Hematopoietic multipotent progenitor cell treated with erythropoietin and hydrocortisone succinate and interleukin-3 and kit ligand, for 17 days (in vitro differentiated cells): ENCODE data around the gene GCK.
A peak's percentile ranks its signal among the peaks of the same experiment; 100 is the strongest.
"Not testable (repeated sequence)": the region's sequence is repeated elsewhere in the genome, so short reads cannot be mapped to it uniquely, and the experiment has no call there.

Experiments used
- DNase-seq: peaks from one replicate; pipeline ENCODE4 v3.0.0-alpha.2; 2015; ENCODE audit warnings: low spot score

GCK gene

DNA sequence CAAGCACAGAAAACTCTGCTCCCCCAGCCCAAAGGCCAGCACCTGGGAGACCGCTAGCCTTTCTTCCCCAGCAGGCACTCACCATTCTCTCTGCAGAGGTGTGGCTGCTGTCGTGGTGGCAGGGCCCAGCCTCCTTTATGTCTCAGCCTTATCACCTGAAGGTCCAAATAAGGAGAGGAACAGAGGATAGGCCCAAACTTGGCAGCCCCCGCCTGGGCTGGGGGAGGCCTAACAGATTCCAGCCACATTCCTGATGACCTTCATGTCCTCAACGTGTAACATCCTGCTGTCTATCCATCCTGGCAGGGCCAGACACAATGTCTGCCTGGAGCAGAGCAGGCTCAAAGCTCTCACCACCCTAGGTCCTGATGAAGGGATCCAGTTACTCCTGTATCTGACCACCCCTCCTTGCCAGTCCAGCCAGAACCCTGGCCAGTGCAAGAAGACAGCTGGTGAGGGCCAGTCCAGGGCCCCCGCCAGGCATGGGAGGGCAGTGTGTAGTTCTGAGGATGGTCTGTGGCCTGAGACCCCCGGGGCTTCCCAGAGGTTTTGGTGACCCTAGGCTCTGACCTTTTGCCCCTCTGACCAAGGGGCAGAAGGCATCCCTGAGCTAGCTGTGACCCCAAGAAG lies 47.9 kb downstream of the GCK start, which contains the start of gene MYL7:
Gene MYL7 (minus strand): TSS at position 112 of the 630 bp plus-strand sequence. CDS start 27 bp downstream, at position 85.
- DNase-seq = no peak

GRCh38 chr7:44140341-44140740 lies 48.9 kb downstream of the GCK start:
- DNase-seq = no peak

GRCh38 chr7:44139311-44140010 lies 49.8 kb downstream of the GCK start:
- DNase-seq = no peak

GRCh38 chr7:44138698-44139097 lies 50.5 kb downstream of the GCK start:
- no peak for DNase-seq

DNA sequence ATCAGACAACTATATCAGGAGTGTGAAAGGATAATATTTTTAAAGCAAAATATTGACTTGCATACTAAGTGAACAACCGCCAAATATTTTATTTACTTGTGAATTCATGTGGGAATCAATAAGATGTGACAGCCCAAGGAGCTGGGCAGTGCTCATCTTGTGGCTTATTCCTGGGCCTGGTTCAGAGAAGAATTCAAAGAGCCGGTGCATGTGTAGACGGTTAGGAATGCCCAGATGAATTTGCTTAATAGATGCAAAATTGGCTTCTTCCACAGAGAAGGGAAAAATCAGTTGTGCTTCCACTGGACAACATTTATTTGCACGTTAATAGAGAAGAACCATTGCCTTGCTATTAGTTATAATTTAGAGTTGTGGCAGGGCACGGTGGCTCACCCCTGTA lies 52.5 kb downstream of the GCK start:
- no peak for DNase-seq

GRCh38 chr7:44134943-44135628 lies 54.2 kb downstream of the GCK start:
- no peak for DNase-seq

GRCh38 chr7:44133295-44133694 lies 55.9 kb downstream of the GCK start:
- no peak for DNase-seq

- DNase-seq = no peak
Observed at GRCh38 chr7:44132039-44132438, 57.2 kb downstream of the GCK start.

DNA sequence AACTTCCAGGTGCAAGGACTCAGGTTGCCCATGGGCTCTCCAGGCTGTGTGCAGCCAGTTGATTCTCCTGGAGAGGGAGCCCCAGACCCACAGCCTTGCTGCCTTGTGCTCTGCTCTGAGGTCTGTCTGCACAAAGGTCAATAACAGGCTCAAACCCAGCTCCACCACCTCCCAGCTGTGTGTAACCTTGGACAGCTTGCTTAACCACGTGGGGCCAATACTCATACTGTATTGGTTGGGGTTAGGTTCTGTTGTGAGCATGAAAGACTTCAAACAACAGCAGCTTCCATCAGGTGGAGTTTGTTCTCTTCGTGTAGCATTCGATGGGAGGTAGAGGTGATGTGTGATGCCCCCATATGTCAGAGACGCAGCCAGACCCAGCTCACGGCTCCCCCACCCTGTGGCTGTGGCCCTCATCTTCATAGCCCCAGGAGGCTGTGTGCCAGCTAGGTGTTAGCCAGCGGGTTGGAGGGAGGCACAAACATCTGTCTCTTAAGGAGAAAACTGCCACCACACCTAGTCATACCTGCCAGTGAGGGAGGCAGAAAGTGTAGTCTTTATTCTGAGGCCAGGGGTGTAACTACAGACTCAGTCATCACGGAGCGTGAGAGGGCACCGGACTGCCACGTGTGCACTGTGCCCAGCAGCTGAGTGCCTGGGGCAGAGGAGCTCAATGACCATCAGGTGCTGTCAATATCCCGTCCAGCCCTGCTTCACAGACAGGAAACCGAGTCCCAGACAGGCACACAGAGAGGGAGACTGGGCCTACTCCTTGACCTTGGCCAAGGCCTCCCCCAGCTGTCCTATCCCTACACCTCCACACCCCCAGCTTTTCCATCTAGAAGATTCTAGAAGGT lies 57.8 kb downstream of the GCK start:
- no peak for DNase-seq

DNA sequence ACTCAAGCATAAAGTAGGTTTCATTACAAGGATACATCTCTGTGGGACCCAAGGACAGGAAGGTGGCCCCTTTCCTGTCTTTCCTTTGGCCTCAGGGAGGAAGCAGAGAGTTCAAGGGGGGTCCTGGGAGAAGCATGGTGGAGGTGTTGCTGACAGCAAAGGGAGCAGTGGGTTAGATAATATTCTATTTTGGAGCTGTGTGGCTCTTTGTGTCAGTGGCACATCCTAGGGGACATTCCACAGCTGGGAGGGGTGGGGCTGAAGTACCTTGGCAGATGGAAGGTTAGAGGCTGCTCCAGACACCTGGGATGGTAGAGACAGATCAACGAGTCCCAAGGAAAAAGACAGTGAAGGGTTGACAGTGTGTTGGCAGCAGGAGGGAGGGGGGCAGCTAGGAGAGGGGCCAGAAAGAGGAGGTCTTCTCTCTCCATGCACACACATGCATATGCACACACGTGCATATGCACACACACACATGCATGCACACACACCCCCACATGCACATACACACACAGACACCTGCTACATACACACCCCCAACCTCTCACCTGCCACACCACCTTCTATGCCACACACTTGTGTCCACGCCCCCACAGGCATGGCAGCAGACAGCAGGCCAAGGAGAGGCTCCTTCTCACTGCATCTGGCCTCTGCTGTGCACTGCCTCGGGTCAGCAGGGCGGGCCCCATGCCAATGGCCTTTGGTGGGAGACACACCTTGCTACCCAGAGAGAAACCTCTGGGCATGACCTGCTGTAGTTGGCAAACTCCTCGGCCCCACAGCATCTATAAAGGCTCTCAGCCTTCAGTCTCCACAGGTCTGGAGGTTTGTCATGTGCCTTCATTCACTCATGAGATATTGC lies 60.3 kb downstream of the GCK start:
- no peak for DNase-seq

DNA sequence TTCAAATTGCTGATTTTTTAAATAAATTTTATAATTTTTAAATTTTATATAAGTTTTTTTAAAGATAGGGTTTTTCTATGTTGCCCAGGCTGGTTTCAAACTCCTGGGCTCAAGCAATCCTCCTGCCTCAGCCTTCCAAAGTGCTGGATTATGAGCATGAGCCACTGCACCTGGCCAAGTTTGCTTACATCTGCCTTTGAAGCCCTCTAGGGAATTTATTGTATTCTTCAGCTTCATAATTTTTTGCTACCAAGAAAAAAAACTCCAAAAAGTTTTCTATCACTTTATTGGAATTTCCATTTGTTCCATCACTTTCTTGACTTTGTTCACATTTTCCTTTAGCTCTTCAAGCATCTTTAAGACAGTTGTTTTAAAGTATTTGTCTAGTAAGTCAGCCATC lies 62.1 kb downstream of the GCK start:
- DNase-seq = no peak

GRCh38 chr7:44126574-44126973 lies 62.7 kb downstream of the GCK start:
- DNase-seq = not testable (repeated sequence)

GRCh38 chr7:44124822-44125202 lies 64.4 kb downstream of the GCK start:
- DNase-seq = no peak

- DNase-seq = peak; percentile 90
Observed at GRCh38 chr7:44123190-44124003, 65.8 kb downstream of the GCK start, which contains the start of gene POLD2. POLD2 (minus strand) TSS chr7:44123548; CDS start chr7:44122053, 1,495 bp downstream.

GRCh38 chr7:44122529-44122928 lies 66.7 kb downstream of the GCK start:
- DNase-seq = no peak

- no peak for DNase-seq
Observed at GRCh38 chr7:44121761-44122420, 67.3 kb downstream of the GCK start.

- no peak for DNase-seq
Observed at GRCh38 chr7:44120395-44120794, 68.8 kb downstream of the GCK start.

DNA sequence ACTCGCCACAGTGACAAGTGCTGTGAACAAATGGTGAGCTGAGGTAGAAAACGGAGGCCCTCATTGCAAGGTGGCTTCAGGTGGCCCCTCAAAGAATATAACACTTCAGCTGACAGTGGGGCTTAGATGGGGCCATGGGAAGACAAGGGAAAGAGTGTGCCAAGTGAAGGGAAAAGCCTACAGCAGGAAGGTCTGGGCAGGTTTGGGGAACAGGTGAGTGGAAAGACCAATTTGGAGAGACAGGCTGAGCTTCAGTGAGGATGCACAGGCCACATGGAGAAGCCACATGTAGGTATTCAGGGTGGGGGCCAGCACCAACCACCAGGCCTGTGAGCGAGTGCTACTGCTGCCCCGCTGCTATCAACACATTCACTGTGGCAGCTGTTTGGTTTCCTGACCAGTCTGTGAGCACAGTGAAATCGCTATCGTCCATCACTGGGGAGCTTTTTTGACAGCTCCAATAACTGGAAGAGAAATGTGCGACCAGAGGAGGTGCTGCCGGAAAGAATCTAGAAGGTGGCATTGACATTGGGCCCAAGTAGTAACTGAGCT lies 69.3 kb downstream of the GCK start:
- DNase-seq = no peak

DNA sequence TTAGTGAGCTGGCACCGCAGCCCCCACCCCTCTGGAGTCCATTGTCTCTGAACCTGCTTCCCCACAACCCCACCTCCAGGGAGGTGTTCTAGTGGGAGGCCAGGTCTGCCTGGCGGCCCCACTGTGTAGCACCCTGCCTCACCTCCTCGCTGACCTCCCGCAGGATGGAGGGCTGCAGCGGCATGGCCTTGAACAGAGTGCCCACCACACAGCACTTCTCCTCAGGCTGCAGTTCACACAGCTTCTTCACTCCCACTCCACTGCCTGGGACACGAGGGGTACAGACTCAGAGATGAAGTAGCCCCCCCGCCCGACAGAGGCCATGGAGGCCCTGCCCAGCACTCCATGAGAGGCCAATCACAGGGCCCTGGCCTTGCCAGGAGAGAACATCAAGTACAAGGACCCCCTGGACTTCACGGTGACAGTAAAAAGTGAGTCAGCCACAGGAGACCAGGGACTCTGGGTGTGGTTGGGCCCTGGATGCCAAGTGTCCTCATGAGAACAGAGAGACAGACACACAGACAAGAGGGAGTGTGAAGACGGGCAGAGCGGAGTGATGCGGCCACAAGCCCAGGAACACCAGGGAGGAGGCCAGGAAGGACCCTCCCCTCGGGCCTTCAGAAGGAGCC lies 71.3 kb downstream of the GCK start:
- DNase-seq = no peak
